ENCODE results near the gene S100P.

Gene S100P

GRCh38 chr4:6727081-6727942 is 33.6 kb downstream of the S100P start:
- DNase-seq: no peak

- DNase-seq: no peak
Observed at GRCh38 chr4:6727943-6728250, 34.2 kb downstream of the S100P start.

- no peak for DNase-seq
Observed at GRCh38 chr4:6728320-6729029, 34.8 kb downstream of the S100P start.

- DNase-seq: no peak
Observed at GRCh38 chr4:6730603-6731317, 37.1 kb downstream of the S100P start.

GRCh38 chr4:6731318-6731675 is 37.6 kb downstream of the S100P start:
- no peak for DNase-seq

GRCh38 chr4:6731780-6732179 is 38.1 kb downstream of the S100P start:
- no peak for DNase-seq

- no peak for DNase-seq
Observed at GRCh38 chr4:6732441-6733357, 39.0 kb downstream of the S100P start.

- DNase-seq: no peak
Observed at GRCh38 chr4:6733358-6734164, 39.9 kb downstream of the S100P start.

GRCh38 chr4:6734165-6734786 is 40.6 kb downstream of the S100P start:
- no peak for DNase-seq

- no peak for DNase-seq
Observed at GRCh38 chr4:6739920-6740319, 46.2 kb downstream of the S100P start.

- DNase-seq: no peak
Observed at GRCh38 chr4:6740347-6740746, 46.7 kb downstream of the S100P start.

- DNase-seq: no peak
Observed at GRCh38 chr4:6742507-6742906, 48.8 kb downstream of the S100P start.

- no peak for DNase-seq
Observed at GRCh38 chr4:6742989-6743388, 49.3 kb downstream of the S100P start.
